Measurements from ENCODE around the gene TRO. TPM values are rescaled to one million over a fixed set of nuclear protein-coding genes. Genes with fewer than 3 reads are reported as not detected.

The TRO gene
- total and polyA plus RNA-seq, 2 experiments from 2014 or later = 111 to 140 TPM

DNA sequence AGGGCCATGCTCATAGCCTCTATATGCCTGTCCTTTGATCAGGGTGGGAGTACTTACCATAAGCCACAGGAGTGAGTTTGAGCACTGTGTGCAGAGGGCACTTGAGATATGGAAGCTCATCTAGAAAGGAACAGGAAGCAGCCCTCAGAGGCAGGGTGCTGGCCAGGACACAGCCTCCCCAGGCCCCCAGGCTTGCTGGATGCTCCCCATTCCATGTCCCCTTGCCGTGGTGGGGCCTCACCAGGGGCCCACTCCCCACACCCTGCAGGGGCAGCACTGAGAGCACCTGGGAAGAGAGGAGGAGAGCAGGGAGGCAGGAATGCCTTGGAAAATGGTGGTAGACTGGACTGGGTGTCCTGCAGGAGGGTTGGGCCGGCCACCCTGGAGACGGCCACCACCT, 14.3 kb downstream of the TRO start:
- Histone ChIP-seq H3K4me1 (ENCODE audit: low read depth) (no peaks in the 10 kb centered on the region), H3K9me3 (ENCODE audit: low read depth) (no peaks in the 10 kb centered on the region), H3K36me3 (no peaks in the 10 kb centered on the region), H3K4me3 (no peak overlapping the region), H3K27me3 (no peaks in the 10 kb centered on the region), H3K27ac (no peak overlapping the region)
- DNase-seq (ENCODE audit: low read depth in 1 of 2, low spot score in 1 of 2) = no peak
- TF ChIP-seq, protein P1, sequence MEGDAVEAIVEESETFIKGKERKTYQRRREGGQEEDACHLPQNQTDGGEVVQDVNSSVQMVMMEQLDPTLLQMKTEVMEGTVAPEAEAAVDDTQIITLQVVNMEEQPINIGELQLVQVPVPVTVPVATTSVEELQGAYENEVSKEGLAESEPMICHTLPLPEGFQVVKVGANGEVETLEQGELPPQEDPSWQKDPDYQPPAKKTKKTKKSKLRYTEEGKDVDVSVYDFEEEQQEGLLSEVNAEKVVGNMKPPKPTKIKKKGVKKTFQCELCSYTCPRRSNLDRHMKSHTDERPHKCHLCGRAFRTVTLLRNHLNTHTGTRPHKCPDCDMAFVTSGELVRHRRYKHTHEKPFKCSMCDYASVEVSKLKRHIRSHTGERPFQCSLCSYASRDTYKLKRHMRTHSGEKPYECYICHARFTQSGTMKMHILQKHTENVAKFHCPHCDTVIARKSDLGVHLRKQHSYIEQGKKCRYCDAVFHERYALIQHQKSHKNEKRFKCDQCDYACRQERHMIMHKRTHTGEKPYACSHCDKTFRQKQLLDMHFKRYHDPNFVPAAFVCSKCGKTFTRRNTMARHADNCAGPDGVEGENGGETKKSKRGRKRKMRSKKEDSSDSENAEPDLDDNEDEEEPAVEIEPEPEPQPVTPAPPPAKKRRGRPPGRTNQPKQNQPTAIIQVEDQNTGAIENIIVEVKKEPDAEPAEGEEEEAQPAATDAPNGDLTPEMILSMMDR (IDR thresholded peaks at IDR 0.05; ENCODE audit: low read depth, low read length) = no peak

DNA sequence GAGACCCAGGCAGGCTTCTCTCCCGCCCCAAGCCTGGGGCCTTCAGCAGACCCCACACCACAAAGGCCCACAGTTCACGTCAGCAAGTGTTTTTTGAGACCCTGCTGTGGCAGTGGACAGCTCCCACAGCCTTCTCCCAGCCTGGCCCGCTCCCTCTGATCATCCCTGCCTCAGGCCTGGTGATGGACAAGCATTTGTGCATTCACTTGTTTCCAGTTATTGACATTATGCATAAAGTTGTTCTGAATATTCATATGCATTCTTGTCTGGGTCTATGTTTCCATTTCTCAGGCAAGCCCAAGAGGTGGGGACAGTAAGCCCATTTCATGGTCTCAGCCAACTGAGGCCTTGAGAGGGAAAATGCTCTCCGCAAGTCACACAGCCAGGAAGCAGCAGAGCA, 14.7 kb downstream of the TRO start:
- no peak overlapping the region for H3K4me3 ChIP-seq
- H3K27ac ChIP-seq = no peak overlapping the region
- no peaks in the 10 kb centered on the region for H3K27me3 ChIP-seq
- no peaks in the 10 kb centered on the region for H3K4me1 ChIP-seq (ENCODE audit: low read depth)
- TF ChIP-seq, protein P1 (IDR thresholded peaks at IDR 0.05; ENCODE audit: low read depth, low read length) = no peak
- no peaks in the 10 kb centered on the region for H3K9me3 ChIP-seq (ENCODE audit: low read depth)
- no peak for DNase-seq (ENCODE audit: low read depth in 1 of 2, low spot score in 1 of 2)
- no peaks in the 10 kb centered on the region for H3K36me3 ChIP-seq

DNA sequence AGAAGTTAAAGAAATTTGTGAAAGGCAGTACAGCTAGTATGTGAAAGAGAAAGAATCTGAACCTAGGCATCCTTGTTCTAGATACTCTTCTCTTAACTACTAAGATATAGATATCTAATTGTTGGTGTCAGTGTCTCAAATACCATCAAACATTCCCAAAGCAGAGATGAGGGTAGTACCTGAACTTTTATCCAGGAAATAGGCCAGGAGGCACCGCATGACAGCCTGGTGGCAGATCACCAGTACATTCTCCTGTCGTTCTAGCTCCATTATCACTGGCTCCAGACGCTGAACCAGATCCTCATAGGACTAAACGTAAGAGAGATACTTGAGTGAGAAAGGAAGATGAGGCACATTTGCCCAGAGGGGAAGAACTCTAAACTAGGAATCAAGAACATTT, 16.8 kb downstream of the TRO start:
- H3K4me3 ChIP-seq = no peak overlapping the region
- H3K4me1 ChIP-seq (ENCODE audit: low read depth) = no peaks in the 10 kb centered on the region
- H3K27me3 ChIP-seq = no peaks in the 10 kb centered on the region
- no peak for DNase-seq (ENCODE audit: low read depth in 1 of 2, low spot score in 1 of 2)
- no peak overlapping the region for H3K27ac ChIP-seq
- no peaks in the 10 kb centered on the region for H3K36me3 ChIP-seq
- no peaks in the 10 kb centered on the region for H3K9me3 ChIP-seq (ENCODE audit: low read depth)
- TF ChIP-seq, protein P1 (IDR thresholded peaks at IDR 0.05; ENCODE audit: low read depth, low read length) = no peak

DNA sequence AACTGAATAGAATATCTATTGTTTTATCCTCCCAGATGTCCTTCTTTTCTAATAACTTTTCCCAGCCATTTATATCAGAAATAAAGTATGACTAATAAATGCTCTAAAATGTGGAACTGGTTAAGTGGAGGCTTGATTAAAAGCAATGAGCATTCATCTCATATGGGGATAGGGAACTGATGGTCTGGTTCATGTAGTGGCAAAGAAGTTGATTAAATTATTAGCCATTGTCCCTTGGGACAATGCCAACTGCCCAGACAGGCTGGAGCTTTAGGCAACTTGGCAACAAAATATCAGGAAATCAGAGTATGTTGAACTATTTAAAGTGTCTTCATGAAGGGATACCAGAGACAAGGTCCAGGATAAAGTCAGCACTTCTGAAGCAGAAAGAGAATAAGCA, 24.2 kb downstream of the TRO start:
- no peak for DNase-seq (ENCODE audit: low read depth in 1 of 2, low spot score in 1 of 2)
- Histone ChIP-seq H3K36me3 (no peaks in the 10 kb centered on the region), H3K4me1 (ENCODE audit: low read depth) (no peaks in the 10 kb centered on the region), H3K9me3 (ENCODE audit: low read depth) (no peaks in the 10 kb centered on the region), H3K4me3 (no peak overlapping the region), H3K27me3 (no peaks in the 10 kb centered on the region), H3K27ac (no peak overlapping the region)
- TF ChIP-seq, protein P1 (IDR thresholded peaks at IDR 0.05; ENCODE audit: low read depth, low read length) = no peak

DNA sequence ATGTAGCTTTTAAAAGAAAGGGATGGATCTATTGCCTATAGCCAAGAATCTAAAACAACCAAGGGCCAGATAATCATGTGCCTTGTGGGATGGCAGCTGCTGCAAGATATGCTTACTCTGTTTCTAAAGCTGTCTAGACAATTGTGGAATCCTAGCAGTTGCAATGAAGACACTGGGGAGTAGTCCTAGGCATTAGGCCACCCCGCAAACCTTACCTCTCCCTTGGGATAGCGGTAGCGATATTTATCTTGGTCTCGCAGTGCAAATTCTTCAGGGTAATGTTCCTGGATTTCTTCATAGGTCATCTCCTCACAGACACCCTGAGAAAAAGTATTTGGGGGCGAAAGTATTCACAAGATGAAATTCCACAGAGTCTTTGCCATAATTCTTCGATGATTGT, 24.6 kb downstream of the TRO start:
- no peaks in the 10 kb centered on the region for H3K27me3 ChIP-seq
- no peaks in the 10 kb centered on the region for H3K4me1 ChIP-seq (ENCODE audit: low read depth)
- TF ChIP-seq, protein P1 (IDR thresholded peaks at IDR 0.05; ENCODE audit: low read depth, low read length) = no peak
- no peak for DNase-seq (ENCODE audit: low read depth in 1 of 2, low spot score in 1 of 2)
- no peak overlapping the region for H3K27ac ChIP-seq
- H3K36me3 ChIP-seq = no peaks in the 10 kb centered on the region
- H3K9me3 ChIP-seq (ENCODE audit: low read depth) = no peaks in the 10 kb centered on the region
- H3K4me3 ChIP-seq = no peak overlapping the region

Data from cardiac muscle cell (in vitro differentiated cells and primary cell).